ENCODE data around the gene NIF3L1.
"Not testable (repeated sequence)": the region's sequence is repeated elsewhere in the genome, so short reads cannot be mapped to it uniquely, and the experiment has no call there.

The NIF3L1 gene

DNA sequence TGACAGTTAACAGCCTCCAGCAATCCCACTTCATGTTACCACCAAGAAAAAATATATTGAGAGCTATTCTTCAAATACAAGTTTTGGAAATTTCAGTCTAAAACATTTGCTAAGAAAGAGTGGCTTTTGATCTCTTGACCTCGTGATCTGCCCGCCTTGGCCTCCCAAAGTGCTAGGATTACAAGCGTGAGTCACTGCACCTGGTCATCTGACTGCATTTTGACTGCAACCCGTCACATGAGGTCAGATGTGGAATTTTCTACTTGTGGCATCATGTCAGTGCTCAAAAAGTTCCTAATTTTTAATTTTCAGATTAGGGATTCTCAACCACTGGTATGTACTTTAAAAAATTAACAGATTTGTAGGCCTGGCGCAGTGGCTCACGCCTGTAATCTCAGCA lies 15.6 kb upstream of the NIF3L1 start:
- no peak for DNase-seq

DNA sequence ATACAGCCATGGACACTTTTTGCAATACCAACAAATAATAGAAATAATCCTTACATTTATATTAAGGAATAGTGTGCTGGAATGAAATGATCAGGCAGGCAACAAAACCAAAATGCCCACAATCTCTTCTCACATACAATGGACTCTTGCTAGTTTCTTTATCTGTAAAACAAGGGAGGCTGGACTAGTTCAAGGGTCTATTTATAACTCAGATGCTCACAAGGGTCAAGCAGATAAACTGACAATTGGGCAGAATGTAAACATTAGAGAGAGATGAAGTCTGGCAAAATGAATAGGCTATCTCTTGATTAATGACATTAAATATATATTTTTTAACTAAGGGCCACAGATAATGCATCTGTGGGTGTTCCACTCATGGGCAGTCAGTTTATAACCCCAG lies 11.7 kb upstream of the NIF3L1 start:
- no peak for DNase-seq

DNA sequence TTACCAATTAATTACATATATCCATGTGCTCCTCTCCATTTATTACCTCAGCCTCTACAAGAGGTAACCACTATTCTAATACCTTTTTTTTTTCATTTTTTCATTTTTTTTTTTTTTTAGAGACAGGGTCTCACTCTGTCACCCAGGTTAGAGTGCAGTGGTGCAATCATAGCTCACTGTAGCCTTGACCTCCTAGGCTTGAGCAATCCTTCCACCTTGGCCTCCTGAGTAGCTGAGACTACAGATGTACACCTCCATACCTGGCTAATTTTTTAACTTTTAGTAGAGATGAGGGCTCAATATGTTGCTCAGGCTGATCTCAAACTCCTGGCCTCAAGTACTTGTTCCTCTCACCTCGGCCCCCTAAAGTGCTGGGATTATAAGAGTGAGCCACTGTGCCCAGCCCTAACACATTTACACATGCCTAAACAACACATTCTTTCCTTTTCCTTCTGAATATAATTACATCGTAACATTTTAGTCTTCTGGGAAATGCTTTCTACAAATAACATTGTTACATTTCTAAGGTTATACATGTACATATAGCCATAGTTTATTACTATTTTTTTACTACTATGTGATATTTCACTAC lies 10.8 kb upstream of the NIF3L1 start:
- no peak for DNase-seq

DNA sequence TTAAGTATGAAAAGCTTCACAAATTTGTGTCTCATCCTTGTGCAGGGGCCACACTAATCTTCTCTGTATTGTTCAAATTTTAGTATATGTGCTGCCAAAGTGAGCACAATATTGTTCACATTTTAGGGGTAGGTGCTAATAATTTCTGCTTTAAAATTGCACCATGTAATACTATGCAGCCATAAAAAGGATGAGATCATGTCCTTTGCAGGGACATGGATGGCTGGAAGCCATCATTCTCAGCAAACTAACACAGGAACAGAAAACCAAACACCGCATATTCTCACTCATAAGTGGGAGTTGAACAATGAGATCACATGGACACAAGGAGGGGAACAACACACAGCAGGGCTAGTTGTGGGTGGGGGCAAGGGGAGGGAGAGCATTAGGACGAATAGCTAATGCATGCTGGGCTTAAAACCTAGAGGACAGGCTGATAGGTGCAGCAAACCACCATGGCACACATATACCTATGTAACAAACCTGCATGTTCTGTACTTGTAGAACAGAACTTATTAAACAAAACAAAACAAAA lies 7.4 kb upstream of the NIF3L1 start:
- DNase-seq: not testable (repeated sequence)

DNA sequence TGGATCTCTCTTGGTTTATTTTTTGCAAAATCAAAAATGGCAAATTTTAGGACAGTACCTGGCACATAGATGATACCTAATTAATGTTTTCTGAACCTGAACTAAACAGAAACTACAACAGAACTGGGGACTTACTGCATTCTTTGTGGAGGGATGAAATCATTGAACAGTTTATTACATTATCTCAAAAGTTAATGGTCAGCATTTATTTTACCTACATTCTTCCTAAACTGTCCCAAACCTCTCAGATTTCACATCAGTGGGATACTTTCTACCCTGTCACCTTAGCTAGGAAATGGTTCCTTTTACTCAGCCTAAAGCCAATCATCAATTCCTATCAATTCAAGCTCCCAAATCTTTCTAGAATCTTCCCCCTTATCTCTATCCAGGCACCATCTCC lies 10.3 kb downstream of the NIF3L1 start:
- no peak for DNase-seq

DNA sequence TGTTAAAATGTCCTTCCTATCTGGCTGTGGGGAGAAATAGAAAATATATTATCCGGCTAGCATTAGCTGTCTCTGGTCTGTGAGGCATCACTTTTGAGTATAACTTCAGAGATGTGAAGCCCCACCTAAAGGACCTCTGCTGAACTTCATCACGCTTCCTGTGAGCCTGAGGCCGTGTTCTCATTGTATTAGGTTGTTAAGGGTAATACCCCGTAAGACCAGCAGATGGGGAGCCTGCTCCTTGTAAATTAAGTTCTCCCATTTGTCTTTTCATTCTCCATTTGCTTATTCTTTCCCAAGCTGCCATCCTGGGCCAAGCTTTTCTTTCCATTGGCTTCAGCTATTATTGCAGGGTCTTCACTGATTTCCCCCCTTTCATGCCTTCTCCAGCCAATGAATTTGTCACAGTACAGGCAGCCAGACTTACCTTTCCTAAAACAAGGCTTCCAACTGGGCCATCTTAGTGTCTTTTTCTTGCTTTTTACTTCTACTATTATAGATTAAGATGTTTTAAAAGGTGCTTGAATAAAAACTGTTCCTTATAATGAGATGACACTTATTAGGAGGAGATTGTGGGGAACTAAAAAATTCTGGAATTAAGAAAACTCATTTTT lies 12.4 kb downstream of the NIF3L1 start:
- DNase-seq: peak; percentile 65

DNA sequence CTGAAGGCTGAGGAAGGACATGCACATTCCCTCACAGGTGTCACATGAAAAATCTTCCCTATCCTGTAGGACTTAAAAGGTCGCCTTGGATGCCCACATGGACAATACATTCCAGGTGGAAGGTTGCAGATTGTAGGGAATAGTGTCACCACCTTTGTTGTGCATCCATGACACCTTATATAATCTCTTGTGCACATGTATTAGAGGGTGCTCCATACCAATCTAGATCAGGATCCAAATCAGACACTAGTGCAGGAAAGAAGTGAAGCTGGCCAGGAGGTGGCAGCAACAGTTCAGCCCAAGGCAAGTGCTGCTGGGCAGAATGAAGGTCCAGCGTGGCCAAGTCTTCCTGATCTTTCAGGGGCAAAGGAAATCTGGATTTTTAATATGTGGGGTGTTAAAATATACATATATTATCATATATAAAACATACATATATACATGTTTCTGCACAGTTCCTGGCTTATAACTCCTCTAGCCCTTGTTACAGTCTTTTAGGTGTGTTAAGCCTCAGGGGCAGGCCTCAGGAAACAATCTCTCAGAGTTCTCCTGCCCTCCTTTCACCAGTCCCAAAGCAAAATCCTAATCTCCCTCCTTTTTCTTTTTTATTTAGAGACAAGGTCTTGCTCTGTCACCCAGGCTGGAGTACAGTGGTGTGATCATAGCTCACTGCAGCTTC lies 16.6 kb downstream of the NIF3L1 start:
- DNase-seq: peak; percentile 43

DNA sequence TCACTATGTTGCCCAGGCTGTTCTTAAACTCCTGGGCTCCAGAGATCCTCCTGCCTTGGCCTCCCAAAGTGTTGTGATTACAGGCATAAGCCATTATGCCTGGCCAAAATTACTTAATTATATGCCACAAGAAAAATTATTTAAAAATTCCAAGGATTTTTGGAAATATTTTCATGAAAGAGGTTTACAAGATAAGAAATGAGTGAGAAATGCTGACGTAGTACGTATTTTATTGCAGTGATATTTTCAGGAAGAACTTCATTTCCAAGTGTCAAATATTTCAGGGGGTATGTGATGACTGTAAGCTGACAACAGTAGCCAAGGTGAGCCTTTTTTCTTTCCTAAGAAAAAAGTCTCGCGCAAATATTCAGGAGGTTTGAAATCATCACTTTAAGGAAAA lies 20.8 kb downstream of the NIF3L1 start:
- no peak for DNase-seq

DNA sequence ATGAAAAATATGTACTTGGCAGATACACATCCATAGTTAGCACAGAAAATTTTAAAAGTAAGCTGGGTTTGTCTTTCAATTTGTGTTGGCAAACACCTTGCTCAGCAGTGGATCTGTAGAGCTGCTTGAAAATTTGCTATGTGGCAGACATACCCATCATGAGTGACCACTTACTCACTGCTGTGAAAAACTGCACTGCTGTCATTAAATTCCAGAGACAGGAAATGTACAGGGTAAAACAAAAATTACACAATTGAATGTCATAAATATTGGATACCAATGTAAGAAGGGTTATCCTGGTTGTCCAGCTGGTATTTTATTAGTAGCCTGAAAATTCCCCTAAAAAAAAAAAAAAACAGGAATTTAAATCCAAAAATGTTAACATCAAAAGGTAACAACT lies 24.5 kb downstream of the NIF3L1 start:
- no peak for DNase-seq

DNA sequence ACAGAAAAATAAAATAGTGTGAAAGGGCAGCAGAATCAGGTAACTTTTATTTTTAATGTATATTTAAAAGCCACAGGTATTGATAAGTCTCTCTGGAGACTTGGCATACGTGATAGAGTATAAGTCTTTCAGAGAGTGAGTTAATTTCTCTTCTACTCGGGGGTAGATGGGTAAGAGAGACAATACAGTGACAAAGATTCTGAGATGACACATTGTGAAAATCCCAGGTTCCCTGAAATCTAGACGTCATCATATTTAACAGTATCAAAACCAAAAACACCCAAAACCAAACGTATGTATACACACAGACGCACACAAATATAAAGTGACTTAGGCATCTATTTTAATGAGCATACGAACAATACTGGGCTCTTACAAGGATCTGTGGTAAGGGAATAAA lies 33.3 kb downstream of the NIF3L1 start:
- DNase-seq: no peak

DNA sequence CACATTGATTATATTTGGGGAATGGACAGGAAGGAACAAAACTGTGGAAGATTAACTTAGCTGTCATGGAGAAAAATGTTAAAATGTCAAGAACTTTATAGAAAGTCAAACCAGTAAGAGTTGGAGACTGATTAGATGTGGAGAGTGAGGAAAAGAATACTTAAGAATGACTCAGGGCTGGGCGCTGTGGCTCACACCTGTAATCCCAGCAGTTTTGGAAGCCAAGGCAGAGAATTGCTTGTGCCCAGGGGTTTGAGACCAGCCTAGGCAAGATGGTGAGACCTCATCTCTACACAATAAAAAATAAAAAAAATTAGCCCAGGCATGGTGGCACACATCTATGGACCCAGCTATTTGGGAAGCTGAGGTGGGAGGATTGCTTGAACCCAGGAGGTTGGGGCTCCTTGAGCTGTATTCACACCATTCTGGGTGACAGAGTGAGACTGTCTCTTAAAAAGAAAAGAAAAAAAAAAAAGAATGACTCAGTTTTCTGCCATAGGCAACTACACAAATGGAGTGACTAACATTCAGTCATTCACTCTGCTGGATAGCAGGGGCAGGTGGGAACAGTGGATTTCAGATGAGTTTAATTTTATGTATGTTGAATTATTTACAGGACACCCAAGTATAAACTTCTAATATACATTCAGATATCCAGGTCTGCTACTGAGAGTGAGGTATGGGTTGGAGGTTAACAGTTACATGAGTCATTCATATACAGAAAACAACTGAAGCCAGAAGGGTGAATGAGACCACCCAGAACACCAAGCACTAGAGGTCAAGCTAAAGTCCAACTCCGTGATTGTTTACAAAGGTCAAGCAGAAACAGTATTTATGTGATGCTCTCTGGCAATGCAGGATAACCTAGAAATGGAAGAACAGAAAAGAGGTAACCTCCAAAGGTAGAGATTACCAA lies 40.4 kb downstream of the NIF3L1 start:
- DNase-seq: no peak

DNA sequence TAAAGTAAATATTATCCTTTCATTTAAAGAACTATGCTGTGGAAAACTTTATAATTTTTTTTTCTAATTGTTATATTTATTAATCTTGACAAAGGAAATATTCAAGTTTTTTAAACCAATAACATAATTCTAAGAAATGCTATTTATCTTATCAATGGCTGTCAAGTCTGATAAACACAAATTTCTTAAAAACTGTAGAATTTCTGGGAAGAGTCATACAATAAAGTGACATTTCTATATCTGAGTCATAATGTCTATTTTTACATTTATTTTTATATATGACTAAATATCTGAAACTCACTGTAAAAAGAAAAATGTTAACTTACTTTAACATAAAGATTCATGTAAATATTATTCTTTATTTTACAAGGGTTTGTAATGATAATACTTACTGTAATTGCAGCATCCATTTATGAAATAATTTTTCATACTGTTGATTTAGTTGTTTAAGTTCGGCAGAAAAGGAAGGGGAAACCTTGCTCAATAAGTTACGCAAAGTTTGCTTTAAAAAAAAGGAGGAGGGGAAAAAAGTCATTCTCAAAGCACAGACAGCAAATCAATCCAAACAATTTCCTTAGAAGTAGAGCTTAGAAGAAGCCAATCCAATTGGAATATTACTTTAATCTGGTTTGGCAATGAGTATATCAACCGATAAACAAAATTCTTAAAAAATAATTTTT lies 41.9 kb downstream of the NIF3L1 start:
- DNase-seq: no peak

DNA sequence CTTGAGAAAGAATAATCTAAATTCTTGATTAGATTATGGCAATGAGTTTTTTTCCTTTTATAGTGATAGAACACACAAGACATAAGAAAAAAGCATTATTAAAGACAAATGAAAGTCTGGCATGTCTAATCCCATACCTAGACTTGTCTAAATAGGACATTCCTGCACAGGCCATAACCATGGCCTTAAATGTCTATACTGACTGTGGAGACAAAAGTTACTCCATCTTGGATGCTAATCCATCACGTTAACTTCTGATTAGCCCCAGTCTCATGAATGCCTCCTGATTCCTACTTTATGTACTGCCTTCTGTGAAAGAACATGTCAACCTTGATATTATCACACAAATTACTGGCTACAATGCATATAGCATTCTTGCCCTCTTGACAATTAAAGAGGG lies 50.7 kb downstream of the NIF3L1 start:
- no peak for DNase-seq

DNA sequence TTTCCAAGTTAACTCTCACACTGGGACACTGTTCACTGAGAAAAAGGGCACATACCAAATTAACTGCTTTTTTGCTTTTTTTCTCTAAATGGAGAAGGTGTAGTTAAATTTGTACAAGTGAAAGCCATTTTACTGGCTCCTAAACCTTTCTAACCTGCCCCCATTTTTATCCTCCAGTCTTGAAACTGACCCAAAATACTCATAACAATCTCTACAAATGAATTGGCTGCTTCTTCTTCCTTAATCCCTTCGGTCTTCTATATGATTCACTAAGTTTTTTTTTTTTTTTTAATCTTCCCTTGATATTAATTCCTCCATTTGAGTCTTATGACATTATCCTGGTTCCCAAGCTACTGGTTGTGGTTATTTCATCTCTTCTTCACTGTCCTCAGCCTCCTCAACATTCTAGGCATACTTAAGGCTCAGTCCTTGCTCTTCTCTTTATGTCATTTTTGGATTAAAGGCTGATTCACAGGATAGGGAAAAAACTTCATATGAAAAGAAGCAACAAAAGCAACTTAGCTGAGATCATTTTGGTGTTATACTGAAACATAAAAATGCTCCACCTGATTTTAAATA lies 54.4 kb downstream of the NIF3L1 start:
- no peak for DNase-seq

DNA sequence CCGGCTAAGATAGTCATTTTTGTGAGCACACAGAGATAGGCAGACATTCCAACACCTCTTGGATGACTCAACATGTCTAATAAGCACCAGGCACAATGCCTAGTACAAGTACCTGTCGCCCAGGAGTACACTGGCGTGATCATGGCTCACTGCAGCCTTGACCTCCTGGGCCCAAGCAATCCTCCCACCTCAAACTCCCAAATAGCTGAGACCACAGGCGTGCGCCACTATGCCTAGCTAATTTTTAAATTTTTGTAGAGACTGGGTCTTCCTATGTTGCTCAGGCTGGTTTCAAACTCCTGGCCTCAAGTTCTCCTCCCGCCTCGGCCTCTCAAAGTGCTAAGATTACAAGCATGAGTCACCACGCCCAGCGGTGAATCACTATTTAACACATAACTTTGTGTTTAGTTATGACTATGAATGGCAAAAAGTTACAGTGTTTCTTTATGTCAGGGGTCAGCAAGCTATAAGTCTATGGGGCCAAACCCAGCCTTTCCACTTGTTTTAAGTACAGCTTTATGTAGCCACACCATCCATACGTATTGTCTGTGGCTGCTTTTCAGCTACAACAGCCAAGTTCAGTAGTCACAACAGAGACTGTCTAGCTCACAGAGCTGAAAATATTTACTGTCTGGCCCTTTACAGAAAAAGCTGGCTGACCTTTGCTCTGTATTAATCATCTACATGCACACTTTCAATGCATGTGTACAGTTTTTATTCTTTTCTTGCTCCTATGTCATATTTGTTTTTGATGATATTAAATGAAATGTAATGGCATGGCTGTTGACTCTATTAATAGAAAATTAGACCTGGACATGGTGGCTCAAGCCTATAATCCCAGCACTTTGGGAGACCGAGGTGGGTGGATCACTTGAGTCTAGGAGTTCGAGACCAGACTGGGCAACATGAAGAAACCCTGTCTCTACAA lies 55.6 kb downstream of the NIF3L1 start:
- DNase-seq: peak; percentile 50

DNA sequence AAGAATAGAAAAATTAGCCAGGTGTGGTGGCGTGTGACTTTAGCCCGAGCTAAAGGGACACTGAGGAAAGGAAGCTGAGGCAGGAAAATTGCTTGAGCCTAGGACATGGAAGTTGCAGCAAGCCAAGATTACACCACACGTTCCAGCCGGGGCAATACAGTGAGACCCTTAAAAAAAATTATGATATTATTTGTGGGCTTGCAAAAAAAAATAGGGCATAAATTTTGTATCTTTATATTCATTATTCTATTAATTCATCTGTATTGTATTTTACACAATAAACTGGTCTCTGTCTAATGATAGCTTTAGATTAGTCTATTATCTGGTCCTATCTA lies 56.2 kb downstream of the NIF3L1 start:
- no peak for DNase-seq

DNA sequence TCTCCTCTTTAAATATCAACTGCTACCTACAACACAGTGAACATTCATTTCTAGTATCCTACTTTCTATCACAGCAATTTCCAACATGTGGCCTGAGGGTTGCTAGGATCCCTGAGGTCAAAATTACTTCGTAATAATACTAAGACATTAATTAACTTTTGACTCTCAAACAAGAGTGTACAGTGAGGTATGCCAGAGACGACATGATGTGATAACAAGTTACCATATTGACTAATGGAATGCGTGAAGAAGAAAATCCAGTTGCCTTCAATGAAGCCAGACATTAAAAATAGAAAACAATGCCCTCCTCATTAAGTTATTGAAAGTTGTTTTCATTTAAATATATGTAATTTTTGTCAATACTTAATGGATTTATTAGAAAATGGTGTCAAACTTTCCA lies 61.2 kb downstream of the NIF3L1 start:
- no peak for DNase-seq
